T-helper 2 cell (primary cell): ENCODE results near the gene PYGL.
"Not testable (repeated sequence)": the region's sequence is repeated elsewhere in the genome, so short reads cannot be mapped to it uniquely, and the experiment has no call there.

Experiments used
- DNase-seq, 5 experiments: peaks; one replicate each; pipeline versions ENCODE4 v3.0.0 to v3.0.0-alpha.2; 2012 to 2022
- total RNA-seq, 2 donors: gene quantifications; one replicate each; lab custom pipeline; 2026; lab: John Stamatoyannopoulos, UW

The PYGL gene
- 0 to 3.1 reads per million in 2 donors for total RNA-seq

- DNase-seq: peak in 1 of 5 experiments; percentile 9
Observed at GRCh38 chr14:50943943-50944646, at the start of gene PYGL. Gene PYGL, minus strand, starts transcription at chr14:50944483. Its CDS starts 80 bp downstream, at chr14:50944403.

DNA sequence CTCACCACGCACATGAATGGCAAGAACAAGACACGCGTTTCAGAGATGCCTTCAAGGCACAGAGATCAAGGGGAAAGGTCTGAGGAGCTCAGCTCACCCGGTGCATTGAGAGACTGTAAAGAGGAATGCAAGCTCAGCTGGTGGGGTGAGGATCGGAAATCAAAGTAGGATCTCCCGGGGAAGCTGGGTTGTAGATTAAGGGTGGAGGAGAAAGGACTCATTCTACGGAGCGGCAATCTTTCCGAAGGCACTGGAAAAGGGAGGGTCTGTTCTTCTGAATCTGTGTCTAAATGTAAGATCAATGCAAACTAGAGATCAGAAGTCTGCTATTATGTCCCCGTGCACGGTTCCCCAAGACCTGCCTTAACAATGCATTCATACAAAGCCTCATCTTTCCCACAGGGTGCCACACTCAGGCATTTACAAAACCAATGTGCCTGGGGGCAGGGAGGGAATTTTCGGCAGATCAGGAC, 41.6 kb upstream of the PYGL start:
- no peak for DNase-seq

GRCh38 chr14:50985124-50985858, 41.0 kb upstream of the PYGL start:
- no peak for DNase-seq

DNA sequence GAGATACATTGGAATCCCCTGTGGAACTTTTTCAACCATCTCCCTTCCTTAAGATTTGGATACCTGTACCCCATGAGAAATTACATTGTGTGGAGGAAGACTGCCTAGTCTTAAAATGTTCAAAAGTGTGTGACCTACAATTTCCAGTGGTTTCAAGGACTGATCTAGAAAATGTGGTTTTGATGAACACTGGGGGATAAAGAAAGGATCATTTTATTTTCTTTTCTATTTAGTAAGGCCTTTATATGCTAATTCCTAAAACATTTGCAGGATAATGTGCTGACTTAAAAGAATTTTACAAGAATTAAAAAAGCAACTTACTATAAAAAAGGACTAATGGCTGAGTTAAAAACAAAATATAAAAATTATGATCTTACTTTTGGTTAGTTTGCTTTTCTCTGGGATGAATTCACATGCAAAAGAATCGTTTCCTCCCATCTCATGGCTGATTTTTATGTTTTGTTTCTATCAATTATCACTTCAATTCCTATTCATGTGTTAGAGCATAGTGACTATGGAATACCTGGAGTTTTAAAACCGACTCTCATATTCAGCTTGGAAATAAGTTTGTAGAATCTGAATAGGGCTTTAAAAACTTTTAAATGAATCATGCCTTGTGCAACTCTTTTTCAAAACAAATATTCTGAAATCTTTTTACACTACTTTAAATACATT, 39.9 kb upstream of the PYGL start:
- DNase-seq: no peak

DNA sequence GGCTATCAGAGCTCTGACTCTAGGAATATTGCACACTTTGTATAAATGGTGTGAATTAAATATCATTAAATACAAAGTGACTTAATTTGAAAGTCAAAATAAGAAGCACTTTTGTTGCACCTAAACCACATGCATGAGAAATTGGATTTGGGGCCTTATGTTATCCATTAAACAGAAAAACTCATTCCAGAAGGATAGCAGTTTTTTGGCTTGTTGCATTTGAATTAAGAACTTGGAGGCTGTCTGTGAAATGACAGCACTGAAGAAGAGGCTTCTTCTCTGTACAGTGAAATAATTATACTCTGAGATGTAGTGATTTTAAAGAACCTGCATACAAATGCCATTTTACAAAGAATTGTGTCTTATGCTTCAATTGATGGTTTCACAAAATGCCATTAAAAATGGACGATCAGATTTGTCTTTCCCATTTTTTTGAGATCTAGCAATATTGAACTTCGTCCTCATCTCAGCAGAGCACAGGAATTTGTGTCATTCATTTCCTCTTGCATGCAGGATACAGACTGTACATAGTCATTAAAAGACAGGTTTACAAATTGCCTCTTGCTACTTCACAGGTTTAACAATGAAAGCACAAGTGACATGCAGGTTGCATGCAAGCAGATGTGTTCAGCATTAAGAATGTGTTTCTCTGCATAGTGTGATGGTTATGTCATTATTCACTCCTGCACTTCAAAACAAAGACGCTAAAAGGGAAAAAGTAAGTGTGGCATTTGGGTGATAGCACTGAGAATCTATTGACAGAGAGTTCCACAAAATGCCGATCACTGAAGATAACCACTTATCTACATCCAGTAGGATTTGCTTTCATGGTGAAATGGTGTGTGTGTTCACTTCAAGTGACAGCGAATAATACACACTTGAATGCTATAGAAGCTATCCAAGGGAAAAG, 35.9 kb upstream of the PYGL start:
- DNase-seq: no peak

DNA sequence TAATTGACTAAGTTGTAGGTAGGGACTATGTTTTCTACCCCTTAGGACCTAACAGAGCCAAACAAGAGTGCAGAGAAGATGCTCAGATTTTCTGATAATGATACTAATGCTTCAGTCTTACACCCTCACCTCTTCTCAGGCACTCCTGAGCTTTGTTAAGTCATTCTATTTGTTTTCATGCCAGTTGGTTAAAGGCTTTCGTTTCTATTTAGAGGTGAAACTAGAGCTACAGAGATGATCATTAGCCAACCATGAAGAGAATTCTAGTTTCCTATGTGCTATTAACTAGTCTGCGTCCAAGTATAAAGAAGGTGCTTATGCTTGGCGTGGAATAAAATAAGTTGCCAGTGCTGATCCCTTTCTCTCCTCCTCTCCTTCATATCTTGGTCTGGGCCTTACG, 34.6 kb upstream of the PYGL start:
- no peak for DNase-seq

DNA sequence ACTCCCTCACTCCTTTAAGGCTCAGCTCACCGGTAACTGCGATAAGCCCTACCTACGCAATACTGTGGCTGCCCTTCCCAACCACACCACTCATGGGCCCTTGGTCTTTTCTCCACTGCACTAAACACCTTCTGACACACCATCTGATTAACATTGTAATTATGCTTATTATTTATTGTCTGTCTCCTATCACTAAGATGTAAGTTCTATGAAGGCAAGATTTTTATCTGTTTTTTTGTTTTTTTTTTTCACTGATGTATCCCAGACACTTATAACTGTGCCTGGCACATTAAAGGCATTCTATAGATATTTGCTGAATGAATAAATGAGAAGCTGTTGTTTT, 34.2 kb upstream of the PYGL start:
- no peak for DNase-seq

DNA sequence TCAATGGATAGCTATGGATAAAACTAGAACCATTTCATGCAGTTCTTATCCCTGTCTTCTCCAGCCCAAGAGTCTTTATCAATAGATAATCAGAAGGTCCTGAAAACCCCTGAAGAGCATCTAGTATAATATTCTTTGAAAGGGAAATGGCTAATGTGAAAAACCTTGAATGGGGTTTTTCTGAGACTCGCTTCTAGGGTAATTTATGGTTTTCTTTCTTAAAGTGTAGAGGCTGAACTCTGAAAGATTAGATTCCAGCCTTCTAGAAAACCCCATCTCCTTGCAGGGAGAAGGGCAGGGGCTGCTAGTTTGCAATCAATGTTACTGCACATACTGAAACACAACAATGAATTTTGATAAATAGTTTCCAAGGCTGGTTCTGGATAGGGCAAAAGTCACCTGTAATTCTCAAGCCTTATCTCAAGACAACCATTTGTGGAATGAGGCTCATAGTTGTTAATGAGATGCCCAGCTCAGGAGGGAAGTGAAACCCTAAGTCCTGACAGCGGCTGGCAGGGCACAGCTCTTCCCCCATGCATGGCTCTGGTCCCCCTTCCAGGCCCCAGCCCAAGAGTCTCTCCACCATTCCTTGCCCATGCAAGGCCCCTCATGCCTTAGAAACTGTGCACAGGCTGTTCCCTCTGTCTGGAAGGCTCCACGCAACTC, 33.7 kb upstream of the PYGL start:
- DNase-seq: no peak

- DNase-seq: no peak
Observed at GRCh38 chr14:50974118-50974517, 29.8 kb upstream of the PYGL start.

GRCh38 chr14:50972734-50973133, 28.5 kb upstream of the PYGL start:
- no peak for DNase-seq

DNA sequence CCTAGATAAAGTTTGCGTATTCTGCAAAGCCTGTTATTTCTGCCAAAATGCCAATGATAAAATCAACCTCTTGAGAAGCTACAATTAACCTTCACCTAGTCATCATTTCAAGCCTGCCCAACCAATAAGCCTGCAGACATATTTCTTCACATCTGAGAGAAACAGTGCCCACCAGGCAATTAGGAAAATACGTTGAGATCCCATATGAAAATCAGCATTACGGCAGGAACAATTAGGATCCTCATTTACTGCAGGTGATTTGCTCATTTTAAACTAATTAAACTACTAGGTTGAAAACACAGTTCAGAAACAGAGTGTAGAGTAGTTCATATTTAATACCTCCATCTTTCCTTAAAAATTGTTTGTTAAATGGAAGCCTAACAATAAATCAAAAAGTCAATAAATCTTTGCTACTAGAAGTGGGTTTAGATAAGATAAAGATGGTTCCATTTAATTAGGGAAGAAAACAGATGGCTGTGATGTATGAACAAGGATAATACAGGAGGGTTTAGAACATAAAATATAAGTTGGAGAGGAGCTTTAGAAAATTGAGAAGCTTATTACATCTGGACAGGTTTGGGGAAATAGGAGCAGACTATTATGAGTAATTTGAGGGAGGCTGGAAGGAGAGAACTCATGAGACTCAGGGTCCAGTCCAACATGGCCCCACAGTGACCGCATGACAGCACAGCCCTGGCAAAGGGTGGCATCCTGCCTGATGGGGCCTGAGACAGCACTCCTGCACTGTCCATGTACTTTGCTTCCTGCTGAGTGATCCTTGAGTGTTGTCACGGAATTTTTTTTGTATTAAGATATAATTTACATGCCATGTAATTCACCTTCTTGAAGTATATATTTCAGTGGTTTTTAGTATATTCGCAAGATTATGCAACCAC, 26.9 kb upstream of the PYGL start:
- no peak for DNase-seq

DNA sequence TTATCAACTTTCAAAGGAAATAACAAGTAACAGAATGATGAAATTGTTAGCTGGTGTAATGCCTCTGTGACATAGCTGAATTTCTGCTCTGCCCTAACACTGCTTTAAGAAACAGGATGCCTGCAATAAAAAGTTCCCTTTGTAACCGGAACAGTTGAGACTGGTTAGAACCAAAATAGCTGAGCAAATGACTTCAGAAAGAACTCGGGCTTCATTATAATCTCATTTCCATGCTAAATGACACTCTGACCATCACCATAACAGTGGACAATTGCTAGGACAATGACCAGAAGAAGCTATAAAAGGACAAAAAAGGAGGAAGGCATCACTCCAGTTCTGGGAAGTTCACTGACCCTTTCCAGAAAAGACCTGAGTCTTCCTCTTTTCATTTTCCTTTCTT, 23.5 kb upstream of the PYGL start:
- no peak for DNase-seq

DNA sequence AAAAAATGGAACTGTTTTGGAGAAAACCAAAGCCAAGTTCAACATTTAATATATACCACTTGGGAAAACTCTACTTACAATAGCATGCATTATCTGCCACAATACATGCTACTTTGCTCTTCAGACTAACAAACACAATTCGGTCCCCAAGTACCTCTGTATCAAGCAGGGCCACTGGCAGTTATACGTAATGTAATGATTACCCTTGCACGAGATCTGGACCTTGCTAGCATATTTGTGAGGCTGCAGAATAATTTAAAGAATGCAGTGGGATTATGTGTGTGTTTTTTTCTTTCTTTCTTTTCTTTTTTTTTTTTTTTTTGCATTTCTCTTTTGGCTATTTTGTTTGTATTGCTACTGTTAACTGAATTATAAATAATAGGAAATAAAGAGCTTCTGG, 22.8 kb upstream of the PYGL start:
- DNase-seq: no peak

DNA sequence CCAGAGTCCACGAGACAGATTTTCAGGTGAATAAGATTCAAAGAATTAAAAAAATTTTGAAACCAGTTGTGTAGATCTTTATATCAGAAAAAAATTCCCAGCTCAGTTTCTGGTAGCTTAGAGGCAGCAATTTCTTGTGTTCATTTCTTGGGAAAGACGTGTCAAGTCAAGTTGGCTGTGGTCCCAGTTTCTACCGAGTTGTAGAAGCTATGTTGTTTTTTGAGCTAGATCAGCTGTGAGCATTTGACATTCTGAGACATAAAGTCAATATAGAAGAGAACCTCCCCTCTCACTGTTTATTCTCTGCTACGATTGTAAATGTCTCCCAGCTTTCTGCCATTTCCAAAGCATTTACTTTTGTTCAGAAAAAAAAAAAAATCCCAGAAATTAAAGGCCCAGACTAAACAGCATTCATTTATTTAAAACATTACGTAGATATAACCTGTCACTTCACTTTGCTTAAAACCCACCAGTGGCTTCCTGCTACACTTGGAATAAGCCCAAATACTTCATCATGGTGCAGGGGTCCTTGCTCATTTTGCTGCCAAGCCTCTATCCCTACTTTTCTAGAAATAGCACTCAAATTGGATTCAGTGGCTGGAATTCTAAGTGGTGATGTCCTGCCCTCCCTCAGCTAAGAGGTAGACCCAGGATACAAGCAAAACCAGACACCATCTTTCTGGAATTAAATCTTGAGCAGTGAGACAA, 20.6 kb upstream of the PYGL start:
- DNase-seq: no peak

- no peak for DNase-seq
Observed at GRCh38 chr14:50963919-50964318, 19.6 kb upstream of the PYGL start.

- no peak for DNase-seq
Observed at GRCh38 chr14:50961605-50962221, 17.4 kb upstream of the PYGL start.

GRCh38 chr14:50957296-50957695, 13.0 kb upstream of the PYGL start:
- no peak for DNase-seq

- DNase-seq: not testable (repeated sequence)
Observed at GRCh38 chr14:50956421-50956820, 12.1 kb upstream of the PYGL start.

DNA sequence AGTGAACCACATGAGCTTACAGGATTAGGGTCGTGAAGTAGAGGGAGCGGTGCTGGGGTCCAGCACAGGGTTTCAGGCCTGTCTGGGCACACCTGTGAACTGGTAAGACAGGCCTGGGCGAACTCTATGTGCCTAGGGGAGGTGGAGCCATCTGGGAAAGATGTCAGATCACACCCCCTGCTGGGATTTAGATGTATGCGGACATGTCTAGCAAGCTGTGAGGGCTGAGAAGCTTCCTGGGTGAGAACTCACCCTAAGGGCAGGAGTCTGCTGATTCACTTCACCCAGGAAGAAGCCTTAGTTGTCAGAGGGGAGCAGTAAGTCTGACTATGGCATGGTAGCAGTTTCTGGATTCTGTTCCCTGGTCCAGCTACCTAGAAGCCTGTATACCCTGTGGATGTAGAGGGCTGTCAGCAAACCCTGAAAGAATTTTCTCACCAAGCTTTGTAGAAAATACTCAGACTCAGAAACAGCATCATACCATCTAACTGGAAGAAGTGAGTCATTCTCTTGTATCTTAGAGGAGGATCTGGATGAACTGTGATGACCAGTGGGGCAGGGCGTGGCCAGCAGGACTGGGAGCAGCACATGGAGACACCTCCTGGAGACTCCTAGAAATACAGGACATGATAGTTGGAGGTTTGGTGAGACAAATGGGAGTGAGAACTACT, 11.2 kb upstream of the PYGL start:
- DNase-seq: no peak
